ENCODE measurements around the gene SCARB1. TPM values are rescaled to one million over a fixed set of nuclear protein-coding genes. Genes with fewer than 3 reads are reported as not detected.
A peak's percentile ranks its signal among the peaks of the same experiment; 100 is the strongest.

The SCARB1 gene
- total RNA-seq, 2 donors from 2014 or later: 33.0 to 36.2 TPM

GRCh38 chr12:124869059-124869665 is 5.5 kb upstream of the SCARB1 start:
- Mint-ChIP-seq H3K4me1 (peaks cover 12% of the 10 kb centered on the region), H3K36me3 (ENCODE audit: low read depth) (no peaks in the 10 kb centered on the region), H3K4me3 (no peak overlapping the region), H3K9me3 (no peaks in the 10 kb centered on the region), H3K27me3 (ENCODE audit: insufficient read depth) (no peaks in the 10 kb centered on the region), H3K27ac (peak overlapping the region; percentile 7)
- Histone ChIP-seq H3K9ac (ENCODE audit: extremely low read depth, low read length, poor library complexity, severe bottlenecking) (no peak overlapping the region), H3K36me3 (ENCODE audit: control insufficient read depth, insufficient read depth, low read length) (no peaks in the 10 kb centered on the region), H3K27ac (ENCODE audit: low read depth, low read length) (no peak overlapping the region), H3K27me3 (ENCODE audit: control insufficient read depth, insufficient read depth, low read length, poor library complexity, severe bottlenecking) (no peaks in the 10 kb centered on the region), H3K9me3 (ENCODE audit: control insufficient read depth, low read length) (no peaks in the 10 kb centered on the region), H3K4me3 (ENCODE audit: low read length) (no peak overlapping the region), H3K4me1 (ENCODE audit: control insufficient read depth, insufficient read depth, low read length) (no peaks in the 10 kb centered on the region)
- DNase-seq: peak; percentile 91
- no peak for TF ChIP-seq CTCF (conservative IDR thresholded peaks at IDR 0.05)
- 78 to 80% methylated on average over 15 to 17 of the region's 17 CpGs for WGBS, 2 experiments (ENCODE audit: insufficient coverage in 1 of 2, insufficient read length in 1 of 2)

- Histone ChIP-seq H3K27me3 (ENCODE audit: control insufficient read depth, insufficient read depth, low read length, poor library complexity, severe bottlenecking) (no peaks in the 10 kb centered on the region), H3K27ac (ENCODE audit: low read depth, low read length) (no peak overlapping the region), H3K9ac (ENCODE audit: extremely low read depth, low read length, poor library complexity, severe bottlenecking) (no peak overlapping the region), H3K9me3 (ENCODE audit: control insufficient read depth, low read length) (no peaks in the 10 kb centered on the region), H3K4me3 (ENCODE audit: low read length) (no peak overlapping the region), H3K36me3 (ENCODE audit: control insufficient read depth, insufficient read depth, low read length) (no peaks in the 10 kb centered on the region), H3K4me1 (ENCODE audit: control insufficient read depth, insufficient read depth, low read length) (no peaks in the 10 kb centered on the region)
- Mint-ChIP-seq H3K36me3 (ENCODE audit: low read depth) (no peaks in the 10 kb centered on the region), H3K4me1 (peaks cover 14% of the 10 kb centered on the region), H3K27me3 (ENCODE audit: insufficient read depth) (no peaks in the 10 kb centered on the region), H3K4me3 (no peak overlapping the region), H3K9me3 (no peaks in the 10 kb centered on the region), H3K27ac (no peak overlapping the region)
- DNase-seq: no peak
- no peak for TF ChIP-seq CTCF (conservative IDR thresholded peaks at IDR 0.05)
- WGBS, 2 experiments (ENCODE audit: insufficient coverage in 1 of 2, insufficient read length in 1 of 2): 87% methylated on average over 9 to 11 of the region's 11 CpGs
Observed at GRCh38 chr12:124868252-124869058, 4.8 kb upstream of the SCARB1 start.

- TF ChIP-seq CTCF (conservative IDR thresholded peaks at IDR 0.05): no peak
- Histone ChIP-seq H3K9me3 (ENCODE audit: control insufficient read depth, low read length) (no peaks in the 10 kb centered on the region), H3K4me1 (ENCODE audit: control insufficient read depth, insufficient read depth, low read length) (no peaks in the 10 kb centered on the region), H3K27me3 (ENCODE audit: control insufficient read depth, insufficient read depth, low read length, poor library complexity, severe bottlenecking) (peaks cover 6% of the 10 kb centered on the region), H3K9ac (ENCODE audit: extremely low read depth, low read length, poor library complexity, severe bottlenecking) (no peak overlapping the region), H3K4me3 (ENCODE audit: low read length) (no peak overlapping the region), H3K27ac (ENCODE audit: low read depth, low read length) (no peak overlapping the region), H3K36me3 (ENCODE audit: control insufficient read depth, insufficient read depth, low read length) (no peaks in the 10 kb centered on the region)
- Mint-ChIP-seq H3K9me3 (no peaks in the 10 kb centered on the region), H3K27ac (no peak overlapping the region), H3K27me3 (ENCODE audit: insufficient read depth) (peaks cover 6% of the 10 kb centered on the region), H3K36me3 (ENCODE audit: low read depth) (no peaks in the 10 kb centered on the region), H3K4me1 (peaks cover 19% of the 10 kb centered on the region), H3K4me3 (no peak overlapping the region)
- WGBS, 2 experiments (ENCODE audit: insufficient coverage in 1 of 2, insufficient read length in 1 of 2): 71 to 76% methylated on average over 3 to 4 of the region's 6 CpGs
- no peak for DNase-seq
Observed at GRCh38 chr12:124867401-124867930, 3.8 kb upstream of the SCARB1 start.

All from endodermal cell (in vitro differentiated cells).